OCI-LY3 (cell line): Measurements from ENCODE around the gene SNUPN.

Experiments used
- CTCF ChIP-seq: fragments of 200-600, 300-600 bp; sonication (generic); IDR thresholded peaks from 2 replicates; pipeline ENCODE4 v1.5.1; 2014; ENCODE audit warnings: antibody characterized with exemption, low read length, low read depth
- EZH2phosphoT487 ChIP-seq: fragments of 200-600 bp; shearing (Covaris generic); IDR thresholded peaks from 2 replicates; pipeline ENCODE4 v1.6.1; 2018; ENCODE audit warnings: antibody characterized with exemption, mixed run types, low read depth

- TF ChIP-seq CTCF, result no peak
- no peak for TF ChIP-seq EZH2phosphoT487
Measured at GRCh38 chr15:75671730-75672602, 46.4 kb upstream of the SNUPN start.
